ENCODE measurements around the gene VRK1.

DNA sequence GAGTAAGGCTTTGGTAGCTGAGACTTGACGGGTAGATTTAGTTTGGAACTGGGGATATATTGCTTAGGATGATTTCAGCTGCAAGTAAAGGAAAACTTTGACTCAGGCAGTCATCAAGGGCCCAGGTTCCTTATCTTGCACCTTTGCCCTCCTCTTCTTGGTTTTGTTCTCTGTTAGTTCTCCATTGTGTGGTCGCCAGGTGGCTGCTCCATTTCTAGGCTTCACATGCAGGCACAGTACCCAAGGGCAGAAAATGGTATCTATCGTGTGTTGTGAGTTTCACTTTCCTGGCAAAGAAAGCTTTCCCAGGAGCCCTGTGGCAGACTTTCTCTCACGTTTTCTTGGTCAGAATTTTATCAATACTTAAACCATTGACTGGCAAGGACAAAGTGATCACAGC lies 50.8 kb downstream of the VRK1 start:
- TF ChIP-seq POLR2A (IDR thresholded peaks at IDR 0.05; ENCODE audit: low read depth, low read length): no peak
- no peak for TF ChIP-seq SMC3 (IDR thresholded peaks at IDR 0.05; ENCODE audit: low read depth, low read length)
- no peak for TF ChIP-seq CTCF (conservative IDR thresholded peaks at IDR 0.05; ENCODE audit: low read depth, low read length)
- TF ChIP-seq RFX5 (IDR thresholded peaks at IDR 0.05; ENCODE audit: low read depth, low read length): no peak
- no peak for TF ChIP-seq MAFK (IDR thresholded peaks at IDR 0.05; ENCODE audit: low read depth, low read length)
- no peak for TF ChIP-seq MAZ (IDR thresholded peaks at IDR 0.05; ENCODE audit: borderline replicate concordance, low read depth, low read length)
- TF ChIP-seq ELK1 (IDR thresholded peaks at IDR 0.05; ENCODE audit: borderline replicate concordance, low read depth, low read length): no peak
- no peak for TF ChIP-seq CEBPB (IDR thresholded peaks at IDR 0.05; ENCODE audit: low read depth, low read length)
- TF ChIP-seq CHD1 (IDR thresholded peaks at IDR 0.05; ENCODE audit: low read depth, low read length): no peak
- no peak for TF ChIP-seq RAD21 (IDR thresholded peaks at IDR 0.05; ENCODE audit: low read length)
- TF ChIP-seq, protein P1, sequence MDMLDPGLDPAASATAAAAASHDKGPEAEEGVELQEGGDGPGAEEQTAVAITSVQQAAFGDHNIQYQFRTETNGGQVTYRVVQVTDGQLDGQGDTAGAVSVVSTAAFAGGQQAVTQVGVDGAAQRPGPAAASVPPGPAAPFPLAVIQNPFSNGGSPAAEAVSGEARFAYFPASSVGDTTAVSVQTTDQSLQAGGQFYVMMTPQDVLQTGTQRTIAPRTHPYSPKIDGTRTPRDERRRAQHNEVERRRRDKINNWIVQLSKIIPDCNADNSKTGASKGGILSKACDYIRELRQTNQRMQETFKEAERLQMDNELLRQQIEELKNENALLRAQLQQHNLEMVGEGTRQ (IDR thresholded peaks at IDR 0.05; ENCODE audit: low read depth, low read length): no peak
- no peak for TF ChIP-seq MXI1 (IDR thresholded peaks at IDR 0.05; ENCODE audit: borderline replicate concordance, low read depth, low read length)
- TF ChIP-seq RCOR1 (IDR thresholded peaks at IDR 0.05; ENCODE audit: insufficient replicate concordance, low read length): no peak
